GM15510 (cell line): Measurements from ENCODE around the gene PTPRD.

Experiments used
- POLR2A ChIP-seq: IDR thresholded peaks from 3 replicates; pipeline ENCODE4 v1.6.1; 2011; ENCODE audit warnings: borderline replicate concordance; ENCODE audit not compliant: insufficient read length; ENCODE audit errors: extremely low read depth

Gene PTPRD

GRCh38 chr9:10168241-10168640, 444.6 kb downstream of the PTPRD start:
- TF ChIP-seq POLR2A = no peak

- TF ChIP-seq POLR2A = no peak
Observed at GRCh38 chr9:10148796-10149195, 464.0 kb downstream of the PTPRD start.

DNA sequence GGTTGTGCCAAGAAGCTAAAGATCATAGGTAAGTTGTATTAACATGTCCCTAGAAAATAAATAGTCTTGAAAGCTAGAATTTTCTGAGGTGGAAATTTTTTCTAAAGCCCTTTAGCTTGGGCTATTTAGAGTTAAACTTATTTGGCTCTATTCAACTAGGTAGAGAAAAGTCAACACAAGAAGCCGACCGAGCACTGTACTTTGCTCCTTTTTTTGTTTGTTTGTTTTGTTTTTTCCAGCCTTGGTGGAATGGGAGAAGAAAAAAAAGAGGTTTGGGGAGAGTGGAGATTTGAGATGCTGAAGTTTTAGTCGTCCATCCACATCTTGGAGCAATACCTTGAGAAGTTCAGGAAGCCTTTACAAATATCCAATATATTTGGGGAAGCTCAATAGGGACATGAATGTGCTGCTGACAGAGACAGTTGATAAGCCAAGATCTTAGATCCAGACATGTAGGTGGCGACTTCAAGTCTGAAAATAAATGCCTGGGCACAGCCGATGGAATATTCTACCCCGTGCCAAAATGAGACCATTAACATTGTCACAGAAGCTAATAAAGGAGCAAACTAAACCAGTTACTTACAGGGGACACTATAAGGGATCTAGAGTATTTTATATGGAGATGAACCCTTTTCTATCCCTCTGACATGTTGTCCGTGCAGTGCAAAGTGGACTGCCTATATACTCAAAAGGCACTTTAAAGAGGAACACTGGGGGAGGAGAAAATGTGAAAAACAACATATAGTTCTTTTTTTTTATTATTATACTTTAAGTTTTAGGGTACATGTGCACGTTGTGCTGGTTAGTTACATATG, 466.1 kb downstream of the PTPRD start:
- no peak for TF ChIP-seq POLR2A

GRCh38 chr9:10144355-10144754, 468.4 kb downstream of the PTPRD start:
- TF ChIP-seq POLR2A = no peak

DNA sequence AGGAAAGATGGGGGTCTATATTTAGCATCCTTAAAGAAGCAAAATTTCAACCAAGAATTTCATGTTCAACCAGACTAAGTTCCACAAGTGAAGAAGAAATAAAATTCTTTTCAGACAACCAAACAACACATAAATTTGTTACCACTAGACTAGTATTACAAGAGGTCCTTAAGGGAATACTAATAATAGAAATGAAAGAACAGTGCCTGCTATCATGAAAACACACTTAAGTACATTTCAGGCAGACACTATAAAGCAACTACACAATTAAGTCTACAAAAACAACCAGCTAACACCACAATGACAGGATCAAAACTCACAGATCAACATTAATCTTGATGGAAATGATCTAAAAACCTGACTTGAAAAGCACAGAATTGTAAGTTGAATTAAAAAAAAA, 477.2 kb downstream of the PTPRD start:
- TF ChIP-seq POLR2A = no peak

DNA sequence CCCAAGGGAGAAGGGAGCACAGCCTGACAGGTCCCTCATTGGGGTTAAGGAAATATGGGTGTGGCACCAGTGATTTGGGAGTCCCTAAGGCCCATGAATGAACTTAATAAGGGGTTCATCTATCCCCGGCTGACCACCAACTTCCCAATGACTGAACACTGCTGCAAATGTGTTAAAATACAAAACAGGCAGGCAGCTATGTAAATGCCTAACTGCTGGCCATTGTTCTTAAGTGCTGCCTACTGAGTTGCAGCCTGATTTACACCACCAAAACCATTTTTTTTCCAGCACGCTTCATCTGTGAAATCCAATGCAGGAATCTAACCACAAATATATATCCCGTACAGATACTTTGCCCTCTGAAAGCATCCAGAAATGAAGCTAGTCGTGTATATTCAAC, 478.5 kb downstream of the PTPRD start:
- no peak for TF ChIP-seq POLR2A

GRCh38 chr9:10130061-10130675, 482.6 kb downstream of the PTPRD start:
- TF ChIP-seq POLR2A = no peak

GRCh38 chr9:10127867-10128266, 484.9 kb downstream of the PTPRD start:
- TF ChIP-seq POLR2A = no peak

DNA sequence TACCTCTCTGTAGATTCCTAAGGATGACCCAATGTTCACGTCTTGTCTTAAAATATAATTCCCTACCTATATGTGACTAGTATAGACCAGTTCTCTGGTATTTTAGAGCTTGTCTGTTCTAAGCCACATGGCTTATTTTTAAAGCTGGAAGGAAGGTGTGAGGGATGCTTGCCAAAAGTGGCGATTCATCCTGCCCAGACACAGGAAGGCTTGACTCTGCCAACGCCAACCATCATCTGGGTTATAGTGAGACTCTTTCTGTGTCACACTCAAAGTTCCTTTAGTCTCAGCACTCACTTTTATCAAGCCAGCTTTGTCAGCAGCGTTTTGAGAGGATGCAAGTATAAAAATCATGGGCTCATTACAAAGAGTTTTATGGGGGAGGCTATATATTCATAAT, 500.0 kb downstream of the PTPRD start:
- no peak for TF ChIP-seq POLR2A

DNA sequence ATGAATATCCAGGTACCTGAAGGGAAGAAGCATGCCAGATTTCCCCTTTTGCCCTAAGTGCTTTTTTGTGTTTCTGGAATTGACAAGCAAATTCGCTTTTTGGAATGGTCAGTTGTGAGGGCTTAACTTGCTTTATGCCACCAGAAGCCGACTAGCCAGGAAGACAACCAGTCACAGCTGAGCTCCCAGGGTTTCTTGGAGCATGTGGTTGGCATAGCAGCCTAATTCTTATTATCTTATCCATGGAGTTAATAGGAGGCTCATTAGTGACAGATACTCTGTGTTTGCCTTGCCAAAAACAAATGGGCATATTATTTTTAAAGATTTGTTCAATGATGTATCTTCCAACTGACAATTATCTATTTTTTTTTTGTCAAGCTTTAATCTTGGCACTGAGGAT, 500.7 kb downstream of the PTPRD start:
- TF ChIP-seq POLR2A = no peak

DNA sequence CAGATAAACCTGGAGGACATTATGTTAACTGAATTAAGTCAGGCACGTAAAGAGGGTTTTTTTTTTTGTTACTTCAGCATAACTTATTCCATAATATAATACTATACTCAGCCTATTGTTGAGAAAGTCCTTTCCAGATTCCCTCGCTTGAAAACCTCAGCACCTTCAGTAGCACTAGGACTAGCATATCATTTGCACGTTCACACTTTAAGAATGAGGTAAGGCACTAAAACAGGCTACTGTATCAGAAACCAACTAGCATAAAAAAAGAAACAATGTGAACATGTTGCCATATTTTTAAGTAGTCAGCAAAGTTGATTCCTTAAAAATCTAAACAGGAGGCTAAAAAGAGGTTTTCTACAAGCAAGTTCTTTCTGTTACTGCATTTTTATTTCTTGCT, 504.0 kb downstream of the PTPRD start:
- no peak for TF ChIP-seq POLR2A

GRCh38 chr9:10104774-10105173, 508.0 kb downstream of the PTPRD start:
- no peak for TF ChIP-seq POLR2A

GRCh38 chr9:10095208-10095607, 517.6 kb downstream of the PTPRD start:
- no peak for TF ChIP-seq POLR2A

DNA sequence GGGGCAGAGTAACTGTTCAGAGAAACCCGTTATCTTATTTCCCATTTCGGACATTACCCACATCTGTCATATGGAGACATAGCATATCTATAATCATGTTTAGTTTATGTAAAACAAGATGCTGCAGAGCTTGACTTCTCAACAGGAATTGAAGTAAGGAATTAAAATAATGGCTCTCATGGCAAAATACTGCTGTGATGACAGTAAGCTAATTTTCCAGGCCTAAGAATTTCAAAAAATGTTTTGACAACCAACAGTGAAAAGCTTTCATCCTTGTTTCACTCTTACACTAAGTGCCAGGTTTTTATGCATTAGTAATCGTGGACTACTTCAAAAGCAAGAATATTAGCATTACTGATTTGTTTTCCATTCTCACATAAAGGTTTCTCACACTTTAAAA, 518.2 kb downstream of the PTPRD start:
- TF ChIP-seq POLR2A = no peak

DNA sequence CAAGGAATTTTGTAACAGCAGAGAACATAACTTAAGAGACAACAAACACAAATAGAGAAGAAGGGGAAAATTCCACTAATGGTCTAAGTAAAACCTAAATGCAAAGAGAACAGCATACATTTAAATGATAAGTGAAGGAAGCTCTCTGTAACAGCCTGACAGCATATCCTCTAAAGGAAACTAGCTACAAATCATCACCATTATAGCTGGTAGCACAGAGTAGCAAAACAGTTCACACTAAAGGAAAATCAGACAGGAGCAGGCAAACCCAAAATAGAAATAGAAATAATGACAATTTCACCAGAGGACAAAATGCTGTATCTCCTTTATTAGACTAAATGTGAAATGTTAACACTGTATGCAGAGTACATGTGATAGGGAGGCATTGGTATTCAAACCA, 532.8 kb downstream of the PTPRD start:
- no peak for TF ChIP-seq POLR2A

DNA sequence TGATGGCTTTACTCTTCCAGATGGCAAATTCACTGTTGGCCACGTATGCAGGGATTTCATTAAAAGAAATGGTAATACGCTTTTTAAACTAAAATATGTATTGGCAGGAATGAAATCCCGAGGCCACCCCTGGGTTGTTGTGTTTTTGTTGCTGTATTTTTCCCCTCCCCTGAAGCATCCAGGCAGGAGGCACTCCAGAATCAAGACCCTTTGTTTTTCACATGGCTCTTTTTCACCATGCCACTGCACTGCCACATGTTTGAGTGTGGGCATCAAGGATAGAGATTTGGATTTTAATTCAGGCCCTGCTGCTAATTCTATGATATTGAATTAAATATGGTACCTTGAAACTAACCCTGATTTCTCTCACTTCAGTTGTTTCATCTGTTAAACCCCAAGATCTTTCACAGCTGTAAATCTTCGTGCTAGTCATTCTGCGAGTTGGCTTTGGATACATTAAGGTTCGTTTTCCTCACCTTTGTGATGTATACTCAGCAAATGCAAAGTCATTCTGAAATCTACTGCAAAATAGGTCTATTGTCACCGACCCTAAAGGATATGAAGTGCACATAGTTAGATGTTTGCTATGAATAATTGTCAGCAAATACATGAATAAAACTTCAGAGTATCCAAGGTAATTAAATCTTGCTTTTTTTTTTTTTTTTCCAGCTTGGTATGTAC, 533.4 kb downstream of the PTPRD start:
- no peak for TF ChIP-seq POLR2A

DNA sequence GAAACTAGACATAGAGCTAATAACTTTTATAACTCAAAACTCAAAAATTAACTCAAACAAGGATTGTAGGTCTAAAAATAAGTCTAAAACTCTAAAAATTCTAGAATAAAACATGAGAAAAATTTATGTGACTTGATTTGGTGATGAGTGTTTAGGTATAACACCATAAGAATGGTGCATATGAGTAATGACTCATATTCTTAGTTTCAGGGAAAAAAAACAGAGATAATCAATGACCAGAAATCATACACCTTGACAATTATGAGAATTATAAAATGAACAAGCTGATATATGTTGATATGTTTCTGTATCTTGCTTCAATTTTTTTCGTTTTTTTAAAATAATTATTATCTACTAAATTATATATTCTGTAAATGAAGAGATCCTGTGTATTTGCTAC, 541.2 kb downstream of the PTPRD start:
- no peak for TF ChIP-seq POLR2A
